Keratinocyte (primary cell): Measurements from ENCODE around the gene LRRC57.

Source experiments
- EZH2 ChIP-seq: IDR thresholded peaks from one replicate; pipeline ENCODE4 v1.6.1; 2012; ENCODE audit warnings: inconsistent platforms, mild to moderate bottlenecking, low read length, moderate library complexity
- TF ChIP-seq, protein P1 (sequence below), 3 experiments: IDR thresholded peaks in 1 of 3; conservative IDR thresholded peaks in 1 of 3; optimal IDR thresholded peaks in 1 of 3; 2 replicates in 2 of 3; 3 replicates in 1 of 3; pipeline versions ENCODE3 to v1.5.1; 2011; ENCODE audit warnings: low read length in 3 of 3, mild to moderate bottlenecking in 3 of 3, moderate library complexity in 2 of 3, control low read depth in 1 of 3, inconsistent platforms in 1 of 3; ENCODE audit not compliant: insufficient read depth in 2 of 3; ENCODE audit errors: extremely low read depth in 1 of 3

GRCh38 chr15:42594095-42594494, 45.5 kb upstream of the LRRC57 start:
- TF ChIP-seq, protein P1, sequence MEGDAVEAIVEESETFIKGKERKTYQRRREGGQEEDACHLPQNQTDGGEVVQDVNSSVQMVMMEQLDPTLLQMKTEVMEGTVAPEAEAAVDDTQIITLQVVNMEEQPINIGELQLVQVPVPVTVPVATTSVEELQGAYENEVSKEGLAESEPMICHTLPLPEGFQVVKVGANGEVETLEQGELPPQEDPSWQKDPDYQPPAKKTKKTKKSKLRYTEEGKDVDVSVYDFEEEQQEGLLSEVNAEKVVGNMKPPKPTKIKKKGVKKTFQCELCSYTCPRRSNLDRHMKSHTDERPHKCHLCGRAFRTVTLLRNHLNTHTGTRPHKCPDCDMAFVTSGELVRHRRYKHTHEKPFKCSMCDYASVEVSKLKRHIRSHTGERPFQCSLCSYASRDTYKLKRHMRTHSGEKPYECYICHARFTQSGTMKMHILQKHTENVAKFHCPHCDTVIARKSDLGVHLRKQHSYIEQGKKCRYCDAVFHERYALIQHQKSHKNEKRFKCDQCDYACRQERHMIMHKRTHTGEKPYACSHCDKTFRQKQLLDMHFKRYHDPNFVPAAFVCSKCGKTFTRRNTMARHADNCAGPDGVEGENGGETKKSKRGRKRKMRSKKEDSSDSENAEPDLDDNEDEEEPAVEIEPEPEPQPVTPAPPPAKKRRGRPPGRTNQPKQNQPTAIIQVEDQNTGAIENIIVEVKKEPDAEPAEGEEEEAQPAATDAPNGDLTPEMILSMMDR (optimal IDR thresholded peaks at IDR 0.05 in 1 of 3, IDR thresholded peaks at IDR 0.05 in 1 of 3, conservative IDR thresholded peaks at IDR 0.05 in 1 of 3; ENCODE audit: extremely low read depth in 1 of 3, insufficient read depth in 2 of 3, low read length in 3 of 3): no peak
- no peak for TF ChIP-seq EZH2
